HG02642 (cell line): ENCODE results near the gene EGFR.

ENCODE experiments used
- ATAC-seq: cut with Tn5 transposase; IDR thresholded peaks from one replicate; pipeline ENCODE4 v1.9.1; 2021; ENCODE audit warnings: mild to moderate bottlenecking; ENCODE audit not compliant: unreplicated experiment, poor library complexity

Gene EGFR

GRCh38 chr7:55005241-55005851 lies 13.5 kb upstream of the EGFR start:
- ATAC-seq: no peak

GRCh38 chr7:55006499-55006898 lies 12.3 kb upstream of the EGFR start:
- no peak for ATAC-seq

GRCh38 chr7:55013851-55014250 lies 5.0 kb upstream of the EGFR start:
- no peak for ATAC-seq

- no peak for ATAC-seq
Measured at GRCh38 chr7:55016061-55016745, 2.6 kb upstream of the EGFR start.

GRCh38 chr7:55016746-55017090 lies 2.1 kb upstream of the EGFR start:
- ATAC-seq: no peak

GRCh38 chr7:55017841-55018240 lies 976 bp upstream of the EGFR start:
- ATAC-seq: no peak

GRCh38 chr7:55019191-55019690 lies 424 bp downstream of the EGFR start:
- no peak for ATAC-seq

GRCh38 chr7:55019691-55020465 lies 1.1 kb downstream of the EGFR start:
- ATAC-seq: no peak

- no peak for ATAC-seq
Measured at GRCh38 chr7:55020466-55020871, 1.7 kb downstream of the EGFR start.

GRCh38 chr7:55021053-55021452 lies 2.2 kb downstream of the EGFR start:
- ATAC-seq: no peak

- ATAC-seq: no peak
Measured at GRCh38 chr7:55022002-55022985, 3.5 kb downstream of the EGFR start.

- no peak for ATAC-seq
Measured at GRCh38 chr7:55023841-55024505, 5.2 kb downstream of the EGFR start.

- ATAC-seq: no peak
Measured at GRCh38 chr7:55024776-55025175, 6.0 kb downstream of the EGFR start.

GRCh38 chr7:55026086-55026790 lies 7.4 kb downstream of the EGFR start:
- ATAC-seq: no peak

GRCh38 chr7:55026867-55027490 lies 8.2 kb downstream of the EGFR start:
- no peak for ATAC-seq

- ATAC-seq: no peak
Measured at GRCh38 chr7:55028011-55028410, 9.2 kb downstream of the EGFR start.

GRCh38 chr7:55030314-55030713 lies 11.5 kb downstream of the EGFR start:
- no peak for ATAC-seq

- no peak for ATAC-seq
Measured at GRCh38 chr7:55031075-55031474, 12.3 kb downstream of the EGFR start.
